DMS114 treated with DMSO at 0.1 percent for 48 hours (cell line): ENCODE measurements around the gene MRPS18B.

Source experiments
- DNase-seq: peaks from one replicate; lab custom pipeline; 2025; ENCODE audit not compliant: unreplicated experiment; lab: John Stamatoyannopoulos, UW

MRPS18B gene

DNA sequence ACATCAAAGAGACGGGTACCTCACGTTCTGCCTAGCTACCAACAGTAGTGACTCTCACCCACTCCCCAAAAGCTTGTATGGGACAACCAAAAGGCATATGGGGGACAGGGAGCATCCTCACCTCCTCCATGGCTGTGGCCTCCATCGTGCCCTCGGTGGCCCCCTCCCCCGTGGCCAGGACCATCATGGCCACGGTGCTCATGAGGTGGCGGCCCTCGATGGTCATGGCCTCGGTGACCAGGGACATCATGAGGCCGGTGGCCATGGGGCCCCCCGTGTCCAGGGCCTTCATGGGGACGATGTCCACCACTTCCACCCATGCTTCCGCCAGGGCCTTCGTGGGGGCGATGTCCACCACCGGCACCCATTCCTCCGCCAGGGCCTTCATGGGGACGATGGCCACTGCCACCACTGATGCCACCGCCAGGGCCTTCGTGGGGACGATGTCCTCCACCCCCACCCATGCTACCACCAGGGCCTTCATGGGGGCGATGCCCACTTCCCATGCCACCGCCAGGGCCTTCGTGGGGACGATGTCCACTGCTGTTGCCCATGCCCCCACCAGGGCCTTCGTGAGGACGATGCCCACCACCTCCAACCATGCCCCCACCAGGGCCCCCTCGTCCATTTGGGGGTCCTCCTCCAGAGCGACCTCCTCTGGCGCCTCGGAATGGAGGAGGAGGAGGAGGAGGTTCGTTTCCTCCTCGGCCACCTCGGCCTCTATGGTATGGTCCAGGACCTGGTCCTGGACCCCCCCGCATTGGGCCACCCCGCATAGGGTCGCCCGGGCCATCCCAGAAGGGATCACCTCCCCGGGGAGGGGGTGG is 15.6 kb upstream of the MRPS18B start:
- no peak for DNase-seq

DNA sequence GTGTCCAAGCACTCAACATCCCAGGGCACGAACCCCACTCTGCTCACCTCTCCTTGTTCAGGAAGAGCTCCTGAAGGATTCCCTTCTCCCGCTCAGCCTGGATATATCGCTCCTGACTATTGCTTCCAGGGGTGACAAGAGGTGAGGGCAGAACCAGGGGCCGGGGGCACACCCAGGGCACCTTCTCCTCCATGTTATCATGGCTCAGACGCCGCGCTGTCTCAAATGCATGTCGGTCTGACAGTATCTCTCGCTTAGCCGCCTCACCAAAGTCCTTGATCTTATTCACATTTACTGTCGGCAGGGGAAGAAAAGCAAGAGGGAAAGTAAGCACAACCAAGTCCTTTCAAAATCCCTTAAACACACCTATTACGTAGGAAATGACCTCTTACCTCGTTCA is 13.7 kb upstream of the MRPS18B start:
- no peak for DNase-seq

GRCh38 chr6:30610065-30610464 is 7.6 kb upstream of the MRPS18B start:
- no peak for DNase-seq

GRCh38 chr6:30611150-30611855 is 6.3 kb upstream of the MRPS18B start:
- DNase-seq, result no peak

DNA sequence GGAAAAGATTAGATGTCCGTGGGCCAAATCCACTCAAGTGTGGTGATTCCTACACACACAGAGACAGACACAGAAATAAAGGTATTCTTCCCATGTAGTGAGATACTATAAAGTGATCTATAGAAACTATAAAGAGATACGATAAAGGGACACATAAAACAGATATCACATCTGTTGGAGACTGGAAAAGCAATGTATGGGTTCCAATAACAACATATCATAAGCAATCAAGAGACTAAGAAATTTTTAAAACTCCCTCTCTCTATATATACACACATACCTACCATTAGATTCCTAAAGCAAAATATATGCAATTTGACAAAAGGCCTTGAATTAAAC is 5.8 kb upstream of the MRPS18B start:
- no peak for DNase-seq

DNA sequence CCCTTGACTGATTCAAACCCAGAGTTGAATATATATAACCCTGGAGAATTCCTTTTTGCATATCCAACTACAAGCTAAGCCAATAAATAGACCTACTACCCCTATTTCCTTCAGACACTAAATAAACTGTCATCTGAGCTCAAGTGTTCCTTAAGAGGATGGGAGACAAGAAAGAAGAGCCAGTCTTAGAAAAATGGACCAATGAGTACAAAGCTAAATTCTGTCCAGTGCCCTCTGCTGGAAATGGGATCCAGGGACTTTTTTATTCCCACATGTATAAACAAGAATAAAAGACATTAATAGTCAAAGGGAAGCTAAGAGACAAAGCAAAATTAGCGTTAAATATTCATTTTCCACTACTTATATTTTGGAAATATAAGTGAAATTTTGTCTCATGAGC is 5.4 kb upstream of the MRPS18B start:
- DNase-seq, result peak; percentile 57

DNA sequence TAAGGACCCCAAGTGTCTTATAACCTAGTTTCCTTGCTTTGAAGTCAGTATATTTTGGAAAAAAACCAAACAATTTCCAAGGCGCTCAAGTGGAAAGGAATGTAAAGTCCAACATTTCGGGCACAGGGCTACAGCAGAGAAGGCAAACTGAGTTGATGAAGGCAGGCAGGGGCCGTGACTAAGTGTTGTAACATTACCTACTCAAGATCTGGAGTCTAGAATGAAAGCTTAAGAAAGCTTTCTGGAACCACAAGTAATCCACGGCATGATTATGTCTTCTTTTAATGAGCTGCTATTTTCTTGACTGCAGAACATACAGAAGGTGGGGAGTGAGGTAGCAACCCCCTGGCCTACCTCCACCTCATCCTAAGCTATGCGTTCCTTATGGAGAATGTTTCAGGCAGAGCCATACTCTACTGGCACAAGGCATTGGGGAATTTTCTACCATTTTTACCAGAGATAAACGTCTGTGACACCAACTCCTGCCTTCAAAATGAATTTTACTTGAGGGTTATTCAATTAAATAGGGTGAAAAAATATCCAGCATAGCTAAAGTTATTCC is 4.9 kb upstream of the MRPS18B start:
- no peak for DNase-seq

- DNase-seq, result no peak
Observed at GRCh38 chr6:30613251-30614043, 4.2 kb upstream of the MRPS18B start.

DNA sequence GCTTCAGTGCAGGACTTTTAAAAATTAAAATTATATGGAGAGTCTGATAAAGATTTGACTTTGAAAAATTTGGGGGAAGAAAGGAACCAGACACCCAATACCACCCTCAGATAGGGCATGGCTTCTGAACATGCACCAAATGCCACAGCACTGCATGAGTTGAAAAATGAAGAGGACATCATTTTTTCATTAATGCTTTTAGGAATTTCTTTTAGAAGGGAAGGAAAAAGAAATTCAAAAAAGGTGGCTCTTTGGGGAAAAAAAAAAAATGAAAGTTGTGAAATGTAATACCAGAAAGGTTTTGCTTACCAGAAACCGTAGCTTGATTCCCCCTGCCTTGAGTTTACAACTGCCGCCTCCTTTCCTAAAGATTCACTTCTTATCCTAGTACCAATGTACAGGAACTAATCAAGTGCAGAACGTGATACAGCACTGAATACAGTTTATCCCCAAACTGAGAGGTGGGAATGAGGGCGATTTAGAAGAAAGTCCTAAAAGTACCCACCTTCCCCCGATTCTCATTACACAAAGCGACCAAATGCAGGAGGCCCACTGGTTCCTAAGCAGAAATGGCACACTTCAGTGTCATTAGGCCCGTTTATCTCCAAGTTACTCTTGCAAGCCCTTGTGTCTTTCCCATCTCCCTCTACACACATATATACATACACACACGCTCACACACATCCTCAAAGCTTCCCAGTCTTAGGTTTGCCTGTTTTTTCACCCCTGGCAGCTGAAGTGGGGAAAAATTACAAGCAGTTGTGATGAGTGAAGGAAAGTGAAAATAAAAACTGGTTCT is 3.4 kb upstream of the MRPS18B start:
- DNase-seq, result no peak

DNA sequence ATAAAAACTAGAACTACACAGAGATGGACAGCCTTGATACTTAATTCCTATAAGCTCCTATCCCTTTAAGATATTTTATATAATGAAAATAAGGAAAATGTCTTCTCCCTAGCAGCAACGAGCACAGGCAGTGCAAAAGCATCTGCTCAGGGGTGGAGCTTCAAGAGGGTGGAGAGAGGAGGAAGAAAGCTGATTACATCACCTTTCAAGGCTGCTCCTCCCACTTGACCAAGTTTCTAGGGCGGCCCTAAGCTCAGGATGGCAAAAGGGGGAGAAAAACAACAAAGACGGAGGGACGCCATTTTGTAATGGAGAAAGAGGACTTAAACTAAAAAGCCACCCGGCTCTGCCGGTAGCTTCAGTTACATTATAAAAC is 2.8 kb upstream of the MRPS18B start:
- DNase-seq, result peak; percentile 99

DNA sequence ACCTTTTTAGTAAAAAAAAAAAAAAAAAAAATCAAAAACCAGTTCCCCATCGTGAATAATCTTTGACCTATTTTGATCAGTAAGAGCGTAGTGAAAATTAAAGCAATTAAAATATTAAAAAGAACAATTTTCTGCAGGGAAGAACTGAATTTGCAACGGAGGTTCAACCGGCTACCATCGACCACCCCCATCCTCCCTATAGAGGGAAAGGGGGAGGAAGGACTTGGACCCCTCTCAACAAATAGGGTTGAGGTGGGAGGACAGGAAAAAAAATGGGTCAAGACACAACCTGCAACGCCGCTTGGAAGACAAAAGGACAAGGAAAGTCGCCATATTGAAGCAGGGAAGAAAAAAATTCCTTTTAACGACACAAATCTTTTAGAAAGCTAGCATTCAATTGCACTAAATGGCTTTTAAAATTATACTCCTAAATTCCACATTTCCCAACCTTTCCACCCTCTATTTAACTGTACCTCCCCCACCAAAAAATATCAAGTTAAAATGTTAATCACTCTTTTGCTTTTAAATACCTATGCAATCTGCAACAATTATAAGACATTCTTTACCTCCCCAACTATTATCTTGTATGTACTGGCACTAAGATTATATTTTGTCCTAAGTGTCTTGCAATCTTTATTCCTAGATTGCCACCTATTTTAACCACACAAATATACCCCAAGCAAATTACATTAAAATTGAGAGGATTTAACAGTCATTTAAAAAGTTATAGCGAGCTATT is 2.3 kb upstream of the MRPS18B start:
- peak; percentile 85 for DNase-seq

DNA sequence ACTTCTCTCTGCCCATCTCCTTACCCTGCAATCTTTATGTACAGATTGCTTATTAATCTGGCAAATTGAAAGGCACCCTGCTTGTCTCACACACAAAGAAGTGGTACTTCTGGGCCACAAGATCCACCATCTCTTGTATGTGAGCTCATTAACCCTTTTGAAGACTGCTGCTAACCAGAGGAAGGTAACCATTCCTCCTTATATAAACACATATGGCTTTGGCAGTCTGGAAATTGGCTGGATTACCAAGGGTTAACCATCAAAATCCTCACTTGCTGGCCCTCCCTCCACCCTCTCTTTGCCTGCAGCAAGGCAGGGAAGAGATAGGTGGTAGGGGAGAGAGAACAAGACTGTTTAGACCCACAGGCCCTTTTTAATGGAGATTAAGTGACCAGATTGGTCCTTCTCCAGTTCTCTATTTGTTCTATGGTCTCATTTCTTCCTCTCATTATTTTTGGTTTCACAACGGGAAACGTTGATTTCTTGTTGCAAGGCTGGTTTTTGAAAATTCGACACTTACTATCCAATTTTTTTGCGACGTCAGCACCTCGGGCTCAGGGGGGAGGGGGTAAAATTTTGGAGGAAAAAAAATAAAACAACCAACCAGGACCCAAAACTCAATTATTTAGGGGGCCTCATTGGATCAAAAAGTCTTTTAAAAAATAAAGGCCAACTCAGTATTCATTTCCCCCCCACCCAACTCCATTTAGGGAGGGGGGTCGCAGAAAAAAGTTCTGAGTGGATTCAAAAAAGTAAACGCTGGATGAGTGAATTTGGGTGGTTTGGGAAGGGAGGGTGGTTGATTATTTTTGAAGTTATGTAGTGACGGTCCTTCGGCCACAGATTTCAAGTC is 1.5 kb upstream of the MRPS18B start:
- peak; percentile 72 for DNase-seq

- peak; percentile 100 for DNase-seq
Observed at GRCh38 chr6:30616811-30617564, 652 bp upstream of the MRPS18B start, which contains the start of gene PPP1R10. TSS of gene PPP1R10 (minus strand) at chr6:30617243. CDS start at chr6:30609944, 7,299 bp downstream.

DNA sequence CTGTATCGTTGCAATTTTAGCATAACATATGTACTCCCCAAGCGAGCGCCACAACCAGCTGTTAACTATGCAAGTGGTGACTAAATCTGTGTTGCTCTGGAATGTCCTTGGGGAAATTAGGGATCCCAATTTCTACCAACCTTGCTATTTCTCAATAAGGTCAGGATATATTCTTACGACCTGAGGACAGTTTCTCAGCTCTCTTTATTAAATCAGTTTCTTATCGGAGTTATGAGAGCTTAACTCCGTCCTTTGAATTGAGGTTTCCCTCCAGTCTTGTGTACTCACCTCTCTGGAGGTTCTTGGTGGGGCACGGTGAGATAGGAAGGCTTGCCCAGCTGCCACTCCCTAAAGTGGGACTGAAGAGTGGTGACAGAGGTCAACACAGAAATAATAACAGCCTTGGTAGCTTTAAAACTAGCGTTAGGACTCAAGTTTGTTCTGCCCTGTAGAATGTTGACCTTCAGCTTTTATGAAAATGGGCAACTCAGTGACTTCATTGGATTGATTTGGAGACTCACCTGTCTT is 694 bp downstream of the MRPS18B start:
- no peak for DNase-seq

DNA sequence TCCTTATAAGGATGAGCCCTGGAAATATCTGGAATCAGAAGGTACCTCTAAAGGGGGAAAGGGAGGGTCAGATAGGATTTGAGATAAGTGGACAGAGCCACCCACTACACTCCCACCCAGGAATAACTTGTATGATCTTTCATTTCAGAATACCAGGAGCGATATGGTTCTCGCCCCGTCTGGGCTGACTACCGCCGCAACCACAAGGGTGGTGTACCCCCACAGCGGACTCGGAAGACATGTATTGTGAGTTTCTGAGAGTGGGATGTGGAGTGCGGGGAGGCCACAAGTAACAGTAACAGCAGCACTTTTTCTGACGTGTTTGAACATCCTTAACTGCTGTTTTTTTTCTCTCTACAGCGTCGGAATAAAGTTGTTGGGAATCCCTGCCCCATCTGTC is 1.9 kb downstream of the MRPS18B start:
- DNase-seq, result no peak

DNA sequence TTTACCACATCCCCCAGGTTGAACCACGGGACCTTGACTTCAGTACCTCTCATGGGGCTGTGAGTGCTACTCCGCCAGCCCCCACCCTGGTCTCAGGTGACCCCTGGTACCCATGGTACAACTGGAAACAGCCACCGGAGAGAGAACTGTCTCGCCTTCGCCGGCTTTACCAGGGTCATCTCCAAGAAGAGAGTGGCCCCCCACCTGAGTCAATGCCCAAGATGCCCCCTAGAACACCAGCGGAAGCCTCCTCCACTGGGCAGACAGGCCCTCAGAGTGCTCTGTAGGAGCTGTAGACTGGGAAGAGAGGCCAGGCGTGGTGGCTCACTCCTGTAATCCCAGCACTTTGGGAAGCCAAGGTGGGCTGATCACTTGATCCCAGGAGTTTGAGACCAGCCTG is 7.9 kb downstream of the MRPS18B start:
- DNase-seq, result no peak

- peak; percentile 90 for DNase-seq
Observed at GRCh38 chr6:30626484-30627366, 9.1 kb downstream of the MRPS18B start, which contains the start of gene ATAT1. TSS of gene ATAT1 (plus strand) at chr6:30626874.
